Stimulated activated CD8-positive, alpha-beta memory T cell treated with anti-CD3 and anti-CD28 coated beads, Interleukin-15, amount 100 ng/mL, for 24 hours (primary cell): ENCODE measurements around the gene METTL25B.

Experiments
- DNase-seq: peaks from one replicate; pipeline ENCODE4 v3.0.0-alpha.2; 2020; ENCODE audit warnings: low read depth

METTL25B gene

GRCh38 chr1:156768610-156769295 is 40.5 kb downstream of the METTL25B start:
- DNase-seq = no peak

GRCh38 chr1:156772222-156772621 is 44.0 kb downstream of the METTL25B start:
- DNase-seq = no peak

- DNase-seq = no peak
These were observed 44.6 kb downstream of the METTL25B start for GRCh38 chr1:156772728-156773497.

GRCh38 chr1:156773607-156774006 is 45.3 kb downstream of the METTL25B start:
- DNase-seq = no peak

GRCh38 chr1:156775799-156776198 is 47.5 kb downstream of the METTL25B start:
- no peak for DNase-seq

- DNase-seq = no peak
These were observed 48.7 kb downstream of the METTL25B start for GRCh38 chr1:156776942-156777341.

- DNase-seq = no peak
These were observed 49.3 kb downstream of the METTL25B start for GRCh38 chr1:156777573-156777972.

GRCh38 chr1:156781585-156782186 is 53.4 kb downstream of the METTL25B start:
- no peak for DNase-seq

GRCh38 chr1:156785458-156785857 is 57.2 kb downstream of the METTL25B start:
- no peak for DNase-seq
